ENCODE measurements around the gene LRP6.

DNA sequence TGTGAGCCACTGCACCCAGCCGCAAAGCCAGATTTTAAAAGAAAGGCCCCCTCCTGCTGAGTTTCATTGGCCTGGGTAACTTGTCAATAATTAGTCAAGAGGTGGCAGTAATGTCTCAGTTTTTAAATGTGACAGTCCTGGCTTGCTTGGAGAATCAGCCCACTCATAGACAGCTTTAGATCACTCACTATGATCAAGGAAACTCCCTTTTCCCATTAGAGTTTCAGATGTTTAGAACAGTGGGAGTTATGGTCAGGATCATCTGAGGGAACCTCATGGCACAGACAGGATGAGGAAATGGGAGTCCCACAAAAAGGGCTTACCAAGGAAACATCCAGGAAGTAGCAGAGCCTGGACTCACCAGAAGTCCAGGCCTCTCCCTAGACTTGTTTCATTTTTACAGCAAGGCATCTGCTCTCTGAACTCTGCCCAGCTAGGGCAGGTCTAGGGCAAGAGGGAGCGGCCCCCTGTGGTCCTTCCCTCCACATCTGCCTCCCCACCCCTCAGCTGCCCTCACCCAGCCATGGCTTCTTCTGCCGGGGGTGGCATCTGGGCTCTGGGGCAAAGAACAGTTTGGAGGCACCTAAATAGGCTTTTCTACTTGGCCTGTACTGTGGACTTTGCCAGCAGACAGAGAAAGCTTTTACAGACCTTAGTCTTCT, 184.9 kb downstream of the LRP6 start:
- TF ChIP-seq, protein P1, sequence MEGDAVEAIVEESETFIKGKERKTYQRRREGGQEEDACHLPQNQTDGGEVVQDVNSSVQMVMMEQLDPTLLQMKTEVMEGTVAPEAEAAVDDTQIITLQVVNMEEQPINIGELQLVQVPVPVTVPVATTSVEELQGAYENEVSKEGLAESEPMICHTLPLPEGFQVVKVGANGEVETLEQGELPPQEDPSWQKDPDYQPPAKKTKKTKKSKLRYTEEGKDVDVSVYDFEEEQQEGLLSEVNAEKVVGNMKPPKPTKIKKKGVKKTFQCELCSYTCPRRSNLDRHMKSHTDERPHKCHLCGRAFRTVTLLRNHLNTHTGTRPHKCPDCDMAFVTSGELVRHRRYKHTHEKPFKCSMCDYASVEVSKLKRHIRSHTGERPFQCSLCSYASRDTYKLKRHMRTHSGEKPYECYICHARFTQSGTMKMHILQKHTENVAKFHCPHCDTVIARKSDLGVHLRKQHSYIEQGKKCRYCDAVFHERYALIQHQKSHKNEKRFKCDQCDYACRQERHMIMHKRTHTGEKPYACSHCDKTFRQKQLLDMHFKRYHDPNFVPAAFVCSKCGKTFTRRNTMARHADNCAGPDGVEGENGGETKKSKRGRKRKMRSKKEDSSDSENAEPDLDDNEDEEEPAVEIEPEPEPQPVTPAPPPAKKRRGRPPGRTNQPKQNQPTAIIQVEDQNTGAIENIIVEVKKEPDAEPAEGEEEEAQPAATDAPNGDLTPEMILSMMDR (IDR thresholded peaks at IDR 0.05) = peak in 2 of 3 donors; percentile 15 to 34
- TF ChIP-seq POLR2A (IDR thresholded peaks at IDR 0.05) = no peak

Measured in ovary (tissue), 3 donors.